SH-SY5Y (cell line): ENCODE measurements around the gene OR7A10.

Source experiments
- GATA2 ChIP-seq: IDR thresholded peaks from 2 replicates; pipeline ENCODE4 v1.6.1; 2011; ENCODE audit warnings: mild to moderate bottlenecking, low read depth, low read length
- GATA3 ChIP-seq: IDR thresholded peaks from 2 replicates; pipeline ENCODE4 v1.6.1; 2011; ENCODE audit warnings: low read depth, mild to moderate bottlenecking, low read length, moderate library complexity

DNA sequence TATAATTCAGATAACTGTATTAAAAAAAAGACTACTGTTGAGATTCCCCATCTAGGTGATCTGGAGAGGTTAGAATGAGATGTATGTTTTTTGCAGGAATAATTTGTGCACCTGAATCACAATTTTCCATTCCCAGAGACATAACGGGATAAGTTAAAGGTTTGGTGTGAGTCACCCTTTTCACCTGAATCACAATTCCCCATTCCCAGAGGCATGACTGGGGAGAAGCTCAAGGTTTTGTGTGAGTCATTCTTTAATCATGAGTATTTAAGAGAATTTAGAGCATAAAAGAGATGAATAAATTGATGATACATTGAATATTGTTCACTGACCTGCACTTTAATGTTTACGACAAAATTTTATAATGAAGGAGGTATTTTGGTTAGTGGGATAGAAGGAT is 22.7 kb downstream of the OR7A10 start:
- TF ChIP-seq GATA3 (no peak), GATA2 (no peak)
